ENCODE measurements around the gene FITM1.

- TF ChIP-seq CTCF (conservative IDR thresholded peaks at IDR 0.05; ENCODE audit: low read depth in 2 of 2) (no peak), REST (IDR thresholded peaks at IDR 0.05; ENCODE audit: unreplicated experiment) (no peak), POLR2AphosphoS5 (IDR thresholded peaks at IDR 0.05; ENCODE audit: low read depth) (no peak), JUNB (IDR thresholded peaks at IDR 0.05; ENCODE audit: unreplicated experiment) (no peak), EZH2phosphoT487 (IDR thresholded peaks at IDR 0.05; ENCODE audit: unreplicated experiment) (no peak), ZNF462 (CRISPR knock-in tag; IDR thresholded peaks at IDR 0.05) (no peak)
These were observed 26.4 kb downstream of the FITM1 start for GRCh38 chr14:24156840-24157239.
